Ishikawa (cell line): ENCODE data around the gene FAM193B.

Experiments
- CEBPB ChIP-seq: IDR thresholded peaks from 2 replicates; pipeline ENCODE4 v1.6.1; 2012
- CREB1 ChIP-seq: IDR thresholded peaks from 2 replicates; pipeline ENCODE4 v1.6.1; 2012; ENCODE audit warnings: low read depth
- EGR1 ChIP-seq: IDR thresholded peaks from 2 replicates; pipeline ENCODE4 v1.6.1; 2012
- EP300 ChIP-seq: IDR thresholded peaks from 2 replicates; pipeline ENCODE4 v1.6.1; 2012; ENCODE audit warnings: borderline replicate concordance
- FOXM1 ChIP-seq: IDR thresholded peaks from 2 replicates; pipeline ENCODE4 v1.6.1; 2012; ENCODE audit warnings: low read depth, borderline replicate concordance
- NFIC ChIP-seq: IDR thresholded peaks from 2 replicates; pipeline ENCODE4 v1.6.1; 2012
- RAD21 ChIP-seq: IDR thresholded peaks from 2 replicates; pipeline ENCODE4 v1.6.1; 2012; ENCODE audit warnings: low read depth
- TAF1 ChIP-seq: IDR thresholded peaks from 2 replicates; pipeline ENCODE4 v1.6.1; 2012; ENCODE audit warnings: low read depth, mild to moderate bottlenecking
- TCF12 ChIP-seq: IDR thresholded peaks from 2 replicates; pipeline ENCODE4 v1.6.1; 2012; ENCODE audit warnings: low read depth
- TEAD4 ChIP-seq: IDR thresholded peaks from 2 replicates; pipeline ENCODE4 v1.6.1; 2012
- YY1 ChIP-seq: IDR thresholded peaks from 2 replicates; pipeline ENCODE4 v1.6.1; 2012; ENCODE audit warnings: low read depth
- ZBTB7A ChIP-seq: IDR thresholded peaks from 2 replicates; pipeline ENCODE4 v1.6.1; 2012; ENCODE audit warnings: low read depth
- TF ChIP-seq, protein P1 (sequence below): IDR thresholded peaks from 2 replicates; pipeline ENCODE4 v1.6.1; 2012
- TF ChIP-seq, protein P2 (sequence below): IDR thresholded peaks from 2 replicates; pipeline ENCODE4 v1.6.1; 2012; ENCODE audit warnings: low read depth, mild to moderate bottlenecking
- TF ChIP-seq, protein P3 (sequence below): IDR thresholded peaks from 2 replicates; pipeline ENCODE4 v1.6.1; 2012

FAM193B gene

DNA sequence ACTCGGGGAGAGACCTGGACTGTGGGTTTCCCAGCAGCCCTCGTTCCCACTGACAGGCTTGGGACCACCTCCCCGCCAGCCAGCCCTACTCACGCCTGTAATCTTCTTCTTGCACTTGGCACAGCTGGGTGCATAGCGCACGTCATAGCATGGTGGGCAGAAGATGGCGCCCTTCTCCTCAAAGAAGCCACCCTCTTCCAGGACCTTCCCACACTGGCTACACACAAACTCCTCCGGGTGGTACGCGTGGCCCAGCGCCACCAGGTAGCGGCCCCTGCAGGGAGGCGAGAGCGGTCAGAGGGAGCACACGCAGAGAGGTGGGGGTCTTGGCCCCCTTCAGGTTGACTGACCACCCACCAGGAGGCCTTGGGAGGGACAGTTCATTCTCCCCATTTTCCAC lies 66.4 kb downstream of the FAM193B start:
- no peak for TF ChIP-seq CEBPB
- TF ChIP-seq RAD21 = 0 out of 2 replicates have a peak, but pooled peaks have one; percentile 8

DNA sequence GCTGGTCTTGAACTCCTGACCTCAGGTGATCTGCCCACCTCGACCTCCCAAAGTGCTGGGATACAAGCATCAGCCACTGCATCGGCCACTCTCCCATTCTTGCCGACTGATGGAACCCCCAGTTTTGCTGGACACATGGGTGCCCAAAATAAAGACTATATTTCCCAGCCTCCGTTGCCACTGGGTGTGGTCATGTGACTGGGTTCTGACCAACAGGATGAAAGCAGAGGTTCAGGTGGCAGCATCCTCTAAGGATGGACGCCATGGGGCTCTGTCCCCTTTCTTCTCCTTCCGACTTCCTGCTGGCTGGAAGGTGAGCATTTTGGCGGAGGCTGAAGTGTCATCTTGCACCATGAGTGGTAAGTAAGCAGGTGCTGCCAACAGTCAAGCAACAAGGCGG lies 67.2 kb downstream of the FAM193B start:
- TF ChIP-seq, protein P1, sequence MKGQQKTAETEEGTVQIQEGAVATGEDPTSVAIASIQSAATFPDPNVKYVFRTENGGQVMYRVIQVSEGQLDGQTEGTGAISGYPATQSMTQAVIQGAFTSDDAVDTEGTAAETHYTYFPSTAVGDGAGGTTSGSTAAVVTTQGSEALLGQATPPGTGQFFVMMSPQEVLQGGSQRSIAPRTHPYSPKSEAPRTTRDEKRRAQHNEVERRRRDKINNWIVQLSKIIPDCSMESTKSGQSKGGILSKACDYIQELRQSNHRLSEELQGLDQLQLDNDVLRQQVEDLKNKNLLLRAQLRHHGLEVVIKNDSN = peak; percentile 55
- no peak for TF ChIP-seq NFIC
- TF ChIP-seq, protein P2, sequence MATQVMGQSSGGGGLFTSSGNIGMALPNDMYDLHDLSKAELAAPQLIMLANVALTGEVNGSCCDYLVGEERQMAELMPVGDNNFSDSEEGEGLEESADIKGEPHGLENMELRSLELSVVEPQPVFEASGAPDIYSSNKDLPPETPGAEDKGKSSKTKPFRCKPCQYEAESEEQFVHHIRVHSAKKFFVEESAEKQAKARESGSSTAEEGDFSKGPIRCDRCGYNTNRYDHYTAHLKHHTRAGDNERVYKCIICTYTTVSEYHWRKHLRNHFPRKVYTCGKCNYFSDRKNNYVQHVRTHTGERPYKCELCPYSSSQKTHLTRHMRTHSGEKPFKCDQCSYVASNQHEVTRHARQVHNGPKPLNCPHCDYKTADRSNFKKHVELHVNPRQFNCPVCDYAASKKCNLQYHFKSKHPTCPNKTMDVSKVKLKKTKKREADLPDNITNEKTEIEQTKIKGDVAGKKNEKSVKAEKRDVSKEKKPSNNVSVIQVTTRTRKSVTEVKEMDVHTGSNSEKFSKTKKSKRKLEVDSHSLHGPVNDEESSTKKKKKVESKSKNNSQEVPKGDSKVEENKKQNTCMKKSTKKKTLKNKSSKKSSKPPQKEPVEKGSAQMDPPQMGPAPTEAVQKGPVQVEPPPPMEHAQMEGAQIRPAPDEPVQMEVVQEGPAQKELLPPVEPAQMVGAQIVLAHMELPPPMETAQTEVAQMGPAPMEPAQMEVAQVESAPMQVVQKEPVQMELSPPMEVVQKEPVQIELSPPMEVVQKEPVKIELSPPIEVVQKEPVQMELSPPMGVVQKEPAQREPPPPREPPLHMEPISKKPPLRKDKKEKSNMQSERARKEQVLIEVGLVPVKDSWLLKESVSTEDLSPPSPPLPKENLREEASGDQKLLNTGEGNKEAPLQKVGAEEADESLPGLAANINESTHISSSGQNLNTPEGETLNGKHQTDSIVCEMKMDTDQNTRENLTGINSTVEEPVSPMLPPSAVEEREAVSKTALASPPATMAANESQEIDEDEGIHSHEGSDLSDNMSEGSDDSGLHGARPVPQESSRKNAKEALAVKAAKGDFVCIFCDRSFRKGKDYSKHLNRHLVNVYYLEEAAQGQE = no peak

DNA sequence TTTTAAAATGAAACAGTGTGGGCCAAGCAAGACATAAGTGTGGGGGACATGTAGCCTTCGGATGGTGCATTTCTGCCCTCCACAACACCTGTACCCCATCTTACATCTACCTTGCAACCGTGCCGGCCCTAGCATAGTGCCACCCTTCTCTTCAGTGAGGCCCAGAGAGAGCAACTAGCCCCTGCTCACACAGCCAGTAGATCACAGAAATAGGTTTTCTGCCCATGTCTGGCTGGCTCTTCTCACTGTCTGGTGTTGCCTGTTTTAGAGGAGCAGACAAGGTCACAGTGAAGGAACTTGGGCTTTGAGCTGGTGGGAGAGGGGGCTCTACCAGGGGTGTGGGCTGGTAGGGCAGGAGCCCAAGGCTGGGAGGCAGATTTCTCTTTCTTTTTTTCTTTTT lies 68.1 kb downstream of the FAM193B start:
- TF ChIP-seq TCF12 (no peak), EGR1 (no peak), TEAD4 (no peak), FOXM1 (no peak), NFIC (no peak), TAF1 (no peak), CREB1 (no peak), EP300 (no peak), RAD21 (no peak), CEBPB (no peak), YY1 (no peak), ZBTB7A (no peak)
- TF ChIP-seq, protein P2 = no peak
- TF ChIP-seq, protein P3, sequence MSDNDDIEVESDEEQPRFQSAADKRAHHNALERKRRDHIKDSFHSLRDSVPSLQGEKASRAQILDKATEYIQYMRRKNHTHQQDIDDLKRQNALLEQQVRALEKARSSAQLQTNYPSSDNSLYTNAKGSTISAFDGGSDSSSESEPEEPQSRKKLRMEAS = no peak
- TF ChIP-seq, protein P1 = no peak

DNA sequence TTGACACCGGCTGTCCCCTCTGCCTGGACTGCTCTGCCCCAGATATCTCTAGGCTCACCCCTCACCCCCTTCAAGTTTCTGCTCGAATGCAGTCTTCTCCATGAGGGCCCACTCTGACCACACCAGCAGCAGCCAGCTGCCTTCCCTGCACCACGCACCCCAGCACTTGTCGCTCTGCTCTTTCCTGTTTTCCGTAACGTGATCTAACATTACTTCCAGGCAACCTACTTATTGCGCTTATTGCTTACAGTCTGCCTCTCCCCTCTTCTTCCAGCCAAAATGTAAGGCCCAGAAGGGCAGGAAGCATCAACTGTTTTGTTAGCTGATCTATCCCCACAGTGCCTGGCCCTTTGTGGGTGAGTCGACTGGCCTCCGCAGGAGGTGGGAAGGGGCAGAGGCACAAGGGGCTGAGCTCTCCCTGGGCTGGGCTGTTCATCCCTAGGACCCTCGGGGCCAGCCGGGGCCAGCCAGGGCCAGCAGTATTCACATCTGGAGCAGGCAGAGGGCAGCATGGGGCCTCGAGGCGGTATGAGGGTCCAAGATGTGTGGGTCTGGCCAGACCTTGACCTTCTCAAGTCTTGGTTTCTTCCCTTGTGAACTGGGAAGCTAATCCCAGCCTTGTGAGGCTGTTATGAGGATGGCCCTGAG lies 69.3 kb downstream of the FAM193B start:
- TF ChIP-seq, protein P2 = no peak
- TF ChIP-seq NFIC (no peak), RAD21 (no peak), CREB1 (no peak), CEBPB (no peak), ZBTB7A (no peak), EP300 (no peak), FOXM1 (no peak), TAF1 (no peak), TCF12 (no peak), TEAD4 (no peak), EGR1 (no peak), YY1 (no peak)
- TF ChIP-seq, protein P3 = no peak
- TF ChIP-seq, protein P1 = no peak
